GM10248 (cell line): ENCODE data around the gene TMEM129.

ENCODE experiments used
- CTCF ChIA-PET: fragments of 300-600 bp; sonication (Branson Sonifier 250); formaldehyde crosslinking; extraction: SDS; loops from one replicate; lab custom pipeline; 2021; ENCODE audit warnings: antibody characterized with exemption; lab: Yijun Ruan, JAX
- POLR2A ChIA-PET: fragments of 350-650 bp; sonication (Branson Sonifier 250); formaldehyde crosslinking; extraction: SDS; loops from one replicate; lab custom pipeline; 2020; ENCODE audit warnings: antibody characterized with exemption; lab: Yijun Ruan, JAX
- DNase-seq: peaks from one replicate; pipeline ENCODE4 v3.0.0; 2012; ENCODE audit errors: extremely low spot score
- CTCF ChIP-seq: IDR thresholded peaks from 2 replicates; pipeline ENCODE4 v1.5.1; 2012; ENCODE audit warnings: mild to moderate bottlenecking, low read depth; ENCODE audit errors: extremely low read depth, missing control alignments, control extremely low read depth

TMEM129 gene

GRCh38 chr4:1767770-1768366 lies 46.7 kb upstream of the TMEM129 start:
- ChIA-PET CTCF (interaction anchor here (0.6 to 1.4 kb wide), 5 partner anchors 12 to 41 kb away, joined by 3 to 5 read pairs (median 4); no protein-coding TSS in a partner anchor), POLR2A (no interaction called here)
- peak; percentile 33 for TF ChIP-seq CTCF
- DNase-seq = peak; percentile 68

DNA sequence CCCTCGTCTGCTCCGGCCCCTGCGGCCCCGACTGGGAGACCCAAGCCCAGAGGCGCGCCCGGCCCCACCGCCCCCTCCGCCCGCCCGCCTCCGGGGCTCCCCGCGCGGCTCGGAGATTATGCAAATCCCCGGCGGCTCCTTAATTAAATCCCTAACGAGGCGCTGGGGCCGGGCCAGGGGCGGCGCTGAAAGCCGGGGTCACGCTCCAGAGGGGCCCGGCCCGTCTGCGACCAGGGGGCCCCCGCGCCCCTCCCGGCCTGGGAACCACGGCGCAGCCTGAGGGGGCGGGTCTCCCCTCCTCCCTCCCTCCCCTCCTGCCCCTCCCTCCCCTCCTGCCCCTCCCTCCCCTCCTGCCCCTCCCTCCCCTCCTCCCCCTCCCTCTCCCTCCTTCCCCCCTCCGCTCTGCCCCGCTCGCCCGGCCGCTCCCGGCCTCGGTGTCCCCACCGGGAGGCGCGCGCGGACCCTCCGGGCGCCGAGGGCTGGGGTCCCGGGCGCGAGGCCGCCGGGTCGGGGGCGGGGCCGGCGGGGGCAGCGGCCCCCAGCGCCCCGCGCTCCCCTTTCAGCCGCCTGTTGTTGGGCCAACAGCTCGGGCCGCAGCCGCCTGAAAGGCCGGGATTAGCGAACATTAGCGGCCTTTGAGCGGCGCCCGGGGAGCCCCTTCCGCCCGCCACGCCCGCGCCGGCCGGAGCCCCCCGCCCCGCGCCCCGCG lies 46.1 kb upstream of the TMEM129 start:
- ChIA-PET CTCF (interaction anchor here (1.0 to 1.4 kb wide), 4 partner anchors 11 to 42 kb away, joined by 3 to 5 read pairs (median 4); no protein-coding TSS in a partner anchor), POLR2A (no interaction called here)
- DNase-seq = no peak
- TF ChIP-seq CTCF = peak; percentile 11

GRCh38 chr4:1766106-1767060 lies 45.3 kb upstream of the TMEM129 start:
- no peak for TF ChIP-seq CTCF
- POLR2A ChIA-PET = no interaction called here
- DNase-seq = no peak
- CTCF ChIA-PET = no interaction called here

DNA sequence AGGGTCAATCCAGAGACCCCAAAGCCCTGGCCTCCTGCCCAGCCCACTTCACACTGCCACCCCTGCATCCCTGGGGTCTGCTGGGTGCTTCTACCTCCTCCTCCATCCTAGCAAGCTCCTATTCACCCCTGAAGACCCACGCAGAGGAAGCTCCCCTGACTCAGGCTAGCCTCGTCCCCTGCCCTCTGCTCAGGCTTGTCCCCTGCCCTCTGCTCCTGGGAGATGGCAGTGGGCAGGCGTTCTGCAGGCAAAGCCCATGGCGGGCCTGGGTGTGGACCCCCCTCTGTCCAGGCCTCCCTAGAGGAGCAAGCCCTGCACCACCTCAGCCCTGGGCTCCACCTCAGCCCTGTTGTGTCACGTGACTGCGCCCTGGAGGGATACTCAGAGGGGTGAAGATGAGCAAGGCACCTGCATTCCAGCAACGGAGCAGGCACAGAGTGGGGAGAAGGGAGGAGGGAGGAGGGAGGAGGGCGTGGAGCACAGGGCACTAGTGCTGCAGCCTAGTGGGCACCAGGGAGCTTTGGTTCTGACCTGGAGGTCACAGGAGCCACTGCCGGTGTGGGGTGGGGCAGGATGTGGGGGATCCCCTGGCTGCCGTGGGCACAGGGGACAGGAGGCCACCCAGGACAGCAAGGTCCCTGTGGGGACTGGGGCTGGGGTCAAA lies 44.4 kb upstream of the TMEM129 start:
- DNase-seq = no peak
- POLR2A ChIA-PET = no interaction called here
- no peak for TF ChIP-seq CTCF
- CTCF ChIA-PET = interaction anchor here (1.0 to 1.4 kb wide), 3 partner anchors 14 to 39 kb away, joined by 4 read pairs; no protein-coding TSS in a partner anchor

- POLR2A ChIA-PET = no interaction called here
- TF ChIP-seq CTCF = no peak
- CTCF ChIA-PET = interaction anchor here (1.0 to 1.4 kb wide), 4 partner anchors 13 to 45 kb away, joined by 3 to 4 read pairs (median 4); no protein-coding TSS in a partner anchor
- DNase-seq = no peak
Observed at GRCh38 chr4:1764670-1765069, 43.5 kb upstream of the TMEM129 start.

GRCh38 chr4:1763550-1764080 lies 42.5 kb upstream of the TMEM129 start:
- CTCF ChIA-PET = interaction anchor here (1.0 to 1.4 kb wide), 3 partner anchors 15 to 46 kb away, joined by 3 to 4 read pairs (median 3); no protein-coding TSS in a partner anchor
- no peak for DNase-seq

More at GRCh38 chr4:1763550-1764080, 42.5 kb upstream of the TMEM129 start:
- TF ChIP-seq CTCF = no peak
- POLR2A ChIA-PET = no interaction called here
